GM12878 (cell line): ENCODE results near the gene MED22. TPM values are rescaled to one million over a fixed set of nuclear protein-coding genes. Genes with fewer than 3 reads are reported as not detected.

ENCODE experiments used
- BACH1 ChIP-seq: fragments of 450-650 bp; IDR thresholded peaks from 2 replicates; pipeline ENCODE4 v1.6.1; 2017; ENCODE audit warnings: mild to moderate bottlenecking, borderline replicate concordance
- CEBPB ChIP-seq, 2 experiments: fragments of 150-350 bp in 1 of 2; IDR thresholded peaks; 2 replicates each; pipeline ENCODE4 v1.6.1; 2012 to 2014; ENCODE audit warnings: low read depth in 2 of 2, low read length in 2 of 2, borderline replicate concordance in 1 of 2, inconsistent platforms in 1 of 2
- FOS ChIP-seq: IDR thresholded peaks from 3 replicates; pipeline ENCODE4 v1.6.1; 2011; ENCODE audit warnings: borderline replicate concordance; ENCODE audit not compliant: insufficient read length; ENCODE audit errors: extremely low read depth
- GATAD2B ChIP-seq: fragments of 450-650 bp; conservative IDR thresholded peaks from 2 replicates; pipeline ENCODE4 v1.6.1; 2017; ENCODE audit warnings: low read depth, mild to moderate bottlenecking, moderate library complexity
- HDAC6 ChIP-seq: fragments of 200-600 bp; sonication (generic); IDR thresholded peaks from one replicate; pipeline ENCODE4 v1.8.0; 2017; ENCODE audit warnings: antibody characterized with exemption; ENCODE audit not compliant: unreplicated experiment
- MEF2B ChIP-seq: fragments of 450-650 bp; IDR thresholded peaks from 2 replicates; pipeline ENCODE4 v1.6.1; 2018; ENCODE audit warnings: mild to moderate bottlenecking, moderate library complexity; ENCODE audit not compliant: partially characterized antibody, poor library complexity, severe bottlenecking
- MYB ChIP-seq: fragments of 150-350 bp; IDR thresholded peaks from 2 replicates; pipeline ENCODE4 v1.6.1; 2014; ENCODE audit warnings: mild to moderate bottlenecking, low read depth, low read length, borderline replicate concordance
- NBN ChIP-seq: fragments of 450-650 bp; IDR thresholded peaks from 2 replicates; pipeline ENCODE4 v1.6.1; 2016
- NFYB ChIP-seq: IDR thresholded peaks from 2 replicates; pipeline ENCODE4 v1.6.1; 2011; ENCODE audit warnings: low read depth, mild to moderate bottlenecking, low read length, improper control_type of control experiment, moderate library complexity; ENCODE audit not compliant: insufficient read depth
- NR2C1 ChIP-seq: fragments of 450-650 bp; IDR thresholded peaks from 2 replicates; pipeline ENCODE4 v1.6.1; 2017; ENCODE audit warnings: antibody characterized with exemption, mild to moderate bottlenecking, moderate library complexity
- POLR2AphosphoS5 ChIP-seq: IDR thresholded peaks from 2 replicates; pipeline ENCODE4 v1.6.1; 2011; ENCODE audit warnings: mild to moderate bottlenecking, low read length, inconsistent platforms
- RELA ChIP-seq: fragments of 450-650 bp; IDR thresholded peaks from 2 replicates; pipeline ENCODE4 v1.8.0; 2014; ENCODE audit warnings: borderline replicate concordance; ENCODE audit not compliant: partially characterized antibody
- SMAD1 ChIP-seq: fragments of 450-650 bp; IDR thresholded peaks from 2 replicates; pipeline ENCODE4 v1.6.1; 2018; ENCODE audit warnings: mild to moderate bottlenecking, low read depth; ENCODE audit not compliant: partially characterized antibody
- TAF1 ChIP-seq: IDR thresholded peaks from 2 replicates; pipeline ENCODE4 v1.6.1; 2011; ENCODE audit warnings: mild to moderate bottlenecking, low read depth, low read length, borderline replicate concordance
- TCF3 ChIP-seq: IDR thresholded peaks from 2 replicates; pipeline ENCODE4 v1.6.1; 2012; ENCODE audit warnings: low read depth, mild to moderate bottlenecking, low read length, borderline replicate concordance; ENCODE audit not compliant: insufficient read depth
- polyA plus RNA-seq, 11 experiments: library from polyadenylated mRNA; depleted of rRNA in 4 of 11; unstranded in 6 of 11; stranded (reverse) in 5 of 11; fragments of >200 nt; fragmentation: Nextera tagmentation in 4 of 11; fragmentation: Illumina TruSeq in 1 of 11; extraction: Ambion mirVana in 4 of 11; extraction: Trizol in 1 of 11; gene quantifications; 1 replicate in 1 of 11; 2 replicates in 10 of 11; pipeline versions ENCODE4 v1.2.1 to v1.2.3, GENCODE V29; 2011 to 2016; ENCODE audit warnings: inconsistent platforms in 2 of 11, missing spikeins in 2 of 11, low read depth in 1 of 11
- total RNA-seq, 4 experiments: library from RNA; depleted of rRNA in 3 of 4; stranded (reverse); fragments of >200 nt in 3 of 4; fragmentation: Illumina TruSeq in 1 of 4; extraction: Trizol in 1 of 4; gene quantifications; 2 replicates each; pipeline versions ENCODE4 v1.2.1 to v1.2.3, GENCODE V29; 2013 to 2021
- TF ChIP-seq, protein P1 (sequence below): fragments of 450-650 bp; IDR thresholded peaks from 2 replicates; pipeline ENCODE4 v1.6.1; 2014; ENCODE audit warnings: mild to moderate bottlenecking
- TF ChIP-seq, protein P2 (sequence below): fragments of 450-650 bp; IDR thresholded peaks from 2 replicates; pipeline ENCODE4 v1.6.1; 2016; ENCODE audit warnings: mild to moderate bottlenecking
- TF ChIP-seq, protein P3 (sequence below): fragments of 450-650 bp; IDR thresholded peaks from 2 replicates; pipeline ENCODE4 v1.6.1; 2017; ENCODE audit warnings: mild to moderate bottlenecking, moderate library complexity
- TF ChIP-seq, protein P4 (sequence below): fragments of 450-650 bp; conservative IDR thresholded peaks from 2 replicates; pipeline ENCODE4 v1.6.1; 2017; ENCODE audit warnings: mild to moderate bottlenecking, moderate library complexity

The MED22 gene
- total and polyA plus RNA-seq, 10 of the 15 experiments (the other 5 are each of a cell fraction or from before 2014, with no cell fraction given) = 1.4 to 42.1 (median 24.6) TPM

DNA sequence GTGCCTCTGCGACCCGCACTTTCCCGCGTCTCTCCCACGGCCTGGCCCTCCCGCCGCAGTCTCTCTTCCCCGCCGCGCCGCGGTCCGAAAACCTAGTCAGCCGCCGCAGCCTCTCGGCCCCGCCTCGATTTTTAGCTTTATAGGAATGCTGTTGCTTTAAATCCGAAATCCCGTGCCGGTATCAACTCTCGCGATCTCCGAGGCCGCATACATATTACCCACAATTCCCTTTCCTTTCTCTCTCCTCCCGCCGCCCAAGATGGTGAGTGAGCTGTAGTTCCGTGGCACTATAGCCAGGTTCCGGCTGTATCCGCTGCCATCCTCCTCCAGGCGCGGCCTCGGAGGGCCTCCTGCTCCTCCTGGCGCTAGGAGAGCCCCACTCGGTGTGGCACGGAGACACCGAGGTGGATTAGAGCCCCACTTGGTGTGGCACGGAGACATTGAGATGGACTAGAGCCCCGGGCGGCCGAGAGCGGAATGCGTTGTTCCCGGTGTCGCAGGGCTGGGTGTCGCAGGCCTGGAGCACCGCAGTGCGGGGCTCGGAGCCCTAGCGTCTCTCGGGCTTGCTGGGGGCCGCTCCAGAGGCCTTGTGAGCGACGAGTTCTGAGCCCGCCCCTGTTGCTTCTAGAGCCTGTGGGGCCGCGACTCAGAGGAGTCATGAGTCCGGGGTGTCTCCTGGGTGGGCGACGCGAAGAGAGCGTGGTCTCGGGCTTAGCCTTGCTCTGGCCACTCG, at the start of gene MED22, which contains the start of gene RPL7A (continued):
- TF ChIP-seq SMAD1 (peak; percentile 92), TCF3 (no peak), BACH1 (peak; percentile 76; the same call in 1 of the 2 replicates), HDAC6 (peak; percentile 89), MEF2B (no peak), POLR2AphosphoS5 (peak; percentile 100), NR2C1 (no peak), TAF1 (peak; percentile 100), NFYB (no peak), MYB (no peak), FOS (no peak), CEBPB (IDR thresholded peaks at IDR 0.05; ENCODE audit: borderline replicate concordance in 1 of 2, low read depth in 2 of 2, low read length in 2 of 2) (no peak), NBN (peak; percentile 90), RELA (peak; percentile 57), GATAD2B (peak; percentile 39)
- TF ChIP-seq, protein P1, sequence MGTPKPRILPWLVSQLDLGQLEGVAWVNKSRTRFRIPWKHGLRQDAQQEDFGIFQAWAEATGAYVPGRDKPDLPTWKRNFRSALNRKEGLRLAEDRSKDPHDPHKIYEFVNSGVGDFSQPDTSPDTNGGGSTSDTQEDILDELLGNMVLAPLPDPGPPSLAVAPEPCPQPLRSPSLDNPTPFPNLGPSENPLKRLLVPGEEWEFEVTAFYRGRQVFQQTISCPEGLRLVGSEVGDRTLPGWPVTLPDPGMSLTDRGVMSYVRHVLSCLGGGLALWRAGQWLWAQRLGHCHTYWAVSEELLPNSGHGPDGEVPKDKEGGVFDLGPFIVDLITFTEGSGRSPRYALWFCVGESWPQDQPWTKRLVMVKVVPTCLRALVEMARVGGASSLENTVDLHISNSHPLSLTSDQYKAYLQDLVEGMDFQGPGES = no peak
- TF ChIP-seq, protein P2, sequence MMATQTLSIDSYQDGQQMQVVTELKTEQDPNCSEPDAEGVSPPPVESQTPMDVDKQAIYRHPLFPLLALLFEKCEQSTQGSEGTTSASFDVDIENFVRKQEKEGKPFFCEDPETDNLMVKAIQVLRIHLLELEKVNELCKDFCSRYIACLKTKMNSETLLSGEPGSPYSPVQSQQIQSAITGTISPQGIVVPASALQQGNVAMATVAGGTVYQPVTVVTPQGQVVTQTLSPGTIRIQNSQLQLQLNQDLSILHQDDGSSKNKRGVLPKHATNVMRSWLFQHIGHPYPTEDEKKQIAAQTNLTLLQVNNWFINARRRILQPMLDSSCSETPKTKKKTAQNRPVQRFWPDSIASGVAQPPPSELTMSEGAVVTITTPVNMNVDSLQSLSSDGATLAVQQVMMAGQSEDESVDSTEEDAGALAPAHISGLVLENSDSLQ = peak; percentile 30; the same call in 1 of the 2 replicates
- TF ChIP-seq, protein P3, sequence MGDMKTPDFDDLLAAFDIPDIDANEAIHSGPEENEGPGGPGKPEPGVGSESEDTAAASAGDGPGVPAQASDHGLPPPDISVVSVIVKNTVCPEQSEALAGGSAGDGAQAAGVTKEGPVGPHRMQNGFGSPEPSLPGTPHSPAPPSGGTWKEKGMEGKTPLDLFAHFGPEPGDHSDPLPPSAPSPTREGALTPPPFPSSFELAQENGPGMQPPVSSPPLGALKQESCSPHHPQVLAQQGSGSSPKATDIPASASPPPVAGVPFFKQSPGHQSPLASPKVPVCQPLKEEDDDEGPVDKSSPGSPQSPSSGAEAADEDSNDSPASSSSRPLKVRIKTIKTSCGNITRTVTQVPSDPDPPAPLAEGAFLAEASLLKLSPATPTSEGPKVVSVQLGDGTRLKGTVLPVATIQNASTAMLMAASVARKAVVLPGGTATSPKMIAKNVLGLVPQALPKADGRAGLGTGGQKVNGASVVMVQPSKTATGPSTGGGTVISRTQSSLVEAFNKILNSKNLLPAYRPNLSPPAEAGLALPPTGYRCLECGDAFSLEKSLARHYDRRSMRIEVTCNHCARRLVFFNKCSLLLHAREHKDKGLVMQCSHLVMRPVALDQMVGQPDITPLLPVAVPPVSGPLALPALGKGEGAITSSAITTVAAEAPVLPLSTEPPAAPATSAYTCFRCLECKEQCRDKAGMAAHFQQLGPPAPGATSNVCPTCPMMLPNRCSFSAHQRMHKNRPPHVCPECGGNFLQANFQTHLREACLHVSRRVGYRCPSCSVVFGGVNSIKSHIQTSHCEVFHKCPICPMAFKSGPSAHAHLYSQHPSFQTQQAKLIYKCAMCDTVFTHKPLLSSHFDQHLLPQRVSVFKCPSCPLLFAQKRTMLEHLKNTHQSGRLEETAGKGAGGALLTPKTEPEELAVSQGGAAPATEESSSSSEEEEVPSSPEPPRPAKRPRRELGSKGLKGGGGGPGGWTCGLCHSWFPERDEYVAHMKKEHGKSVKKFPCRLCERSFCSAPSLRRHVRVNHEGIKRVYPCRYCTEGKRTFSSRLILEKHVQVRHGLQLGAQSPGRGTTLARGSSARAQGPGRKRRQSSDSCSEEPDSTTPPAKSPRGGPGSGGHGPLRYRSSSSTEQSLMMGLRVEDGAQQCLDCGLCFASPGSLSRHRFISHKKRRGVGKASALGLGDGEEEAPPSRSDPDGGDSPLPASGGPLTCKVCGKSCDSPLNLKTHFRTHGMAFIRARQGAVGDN = no peak
- TF ChIP-seq, protein P4, sequence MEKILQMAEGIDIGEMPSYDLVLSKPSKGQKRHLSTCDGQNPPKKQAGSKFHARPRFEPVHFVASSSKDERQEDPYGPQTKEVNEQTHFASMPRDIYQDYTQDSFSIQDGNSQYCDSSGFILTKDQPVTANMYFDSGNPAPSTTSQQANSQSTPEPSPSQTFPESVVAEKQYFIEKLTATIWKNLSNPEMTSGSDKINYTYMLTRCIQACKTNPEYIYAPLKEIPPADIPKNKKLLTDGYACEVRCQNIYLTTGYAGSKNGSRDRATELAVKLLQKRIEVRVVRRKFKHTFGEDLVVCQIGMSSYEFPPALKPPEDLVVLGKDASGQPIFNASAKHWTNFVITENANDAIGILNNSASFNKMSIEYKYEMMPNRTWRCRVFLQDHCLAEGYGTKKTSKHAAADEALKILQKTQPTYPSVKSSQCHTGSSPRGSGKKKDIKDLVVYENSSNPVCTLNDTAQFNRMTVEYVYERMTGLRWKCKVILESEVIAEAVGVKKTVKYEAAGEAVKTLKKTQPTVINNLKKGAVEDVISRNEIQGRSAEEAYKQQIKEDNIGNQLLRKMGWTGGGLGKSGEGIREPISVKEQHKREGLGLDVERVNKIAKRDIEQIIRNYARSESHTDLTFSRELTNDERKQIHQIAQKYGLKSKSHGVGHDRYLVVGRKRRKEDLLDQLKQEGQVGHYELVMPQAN = peak; percentile 85
